Heart right ventricle (tissue), 16 donors: ENCODE results near the gene RIPOR2. TPM values are rescaled to one million over a fixed set of nuclear protein-coding genes. Genes with fewer than 3 reads are reported as not detected.

Experiments
- ATAC-seq, 8 donors: fragments of 200-7000 bp; cut with Tn5 transposase; one replicate each; pipeline ENCODE4 v1.9.1; 2020; ENCODE audit warnings: mild to moderate bottlenecking in 8 of 8, moderate library complexity in 8 of 8, moderate number of reproducible peaks in 1 of 8
- DNase-seq, 2 donors: peaks; one replicate each; pipeline ENCODE4 v3.0.0-alpha.2; 2020
- H3K27ac ChIP-seq, 10 donors: fragments of 200-600 bp; sonication (generic) in 2 of 10; one replicate each; pipeline versions ENCODE4 v1.5.0 to v1.8.0; 2020 to 2022; ENCODE audit warnings: mild to moderate bottlenecking in 3 of 10
- H3K27me3 ChIP-seq, 7 donors: fragments of 200-600 bp; one replicate each; pipeline ENCODE4 v1.8.0; 2021 to 2022; ENCODE audit warnings: mild to moderate bottlenecking in 2 of 7
- H3K36me3 ChIP-seq, 9 donors: fragments of 200-600 bp; sonication (generic) in 1 of 9; one replicate each; pipeline versions ENCODE4 v1.5.0 to v1.8.0; 2020 to 2022; ENCODE audit warnings: mild to moderate bottlenecking in 2 of 9
- H3K4me1 ChIP-seq, 9 donors: fragments of 200-600 bp; sonication (generic) in 1 of 9; one replicate each; pipeline versions ENCODE4 v1.5.0 to v1.8.0; 2020 to 2022; ENCODE audit warnings: mild to moderate bottlenecking in 4 of 9
- H3K4me3 ChIP-seq, 10 donors: fragments of 200-600 bp; sonication (generic) in 2 of 10; one replicate each; pipeline versions ENCODE4 v1.5.0 to v1.8.0; 2020 to 2022; ENCODE audit warnings: mild to moderate bottlenecking in 7 of 10, moderate library complexity in 2 of 10
- H3K9me3 ChIP-seq, 11 donors: fragments of 200-600 bp in 10 of 11; sonication (generic) in 2 of 11; one replicate each; pipeline versions ENCODE4 v1.5.0 to v1.8.0; 2013 to 2022; ENCODE audit warnings: mild to moderate bottlenecking in 2 of 11, control low read depth in 1 of 11, moderate library complexity in 1 of 11
- WGBS, 2 donors: extraction: QIAGEN DNeasy Blood & Tissue Kit; methylation state at CpG; one replicate each; pipeline ENCODE4 v1.1.7; 2013; ENCODE audit warnings: inconsistent platforms in 1 of 2; 5-methylcytosine and 5-hydroxymethylcytosine counted together
- intact Hi-C, 10 donors: fragments of 100-400 bp; cut with DNase I; formaldehyde crosslinking; loops; one replicate each; pipeline versions ENCODE4 v1.11.1 to v1.14.2; 2022
- polyA plus RNA-seq, 2 donors: library from polyadenylated mRNA; stranded (reverse); fragments of 200-250 nt; gene quantifications; one replicate each; pipeline ENCODE4 v1.2.3, GENCODE V29; 2013
- total RNA-seq, 10 donors: library from RNA; stranded (reverse); fragmentation: NEBNext Ultra II Directional in 3 of 10; extraction: Animal tissue kit (Norgen Biotek cat#: 25700) in 3 of 10; gene quantifications; one replicate each; pipeline versions ENCODE4 v1.2.1 to v1.2.4, GENCODE V29; 2021 to 2023
- TF ChIP-seq, protein P1 (sequence below), 9 donors: fragments of 200-600 bp; sonication (generic) in 2 of 9; IDR thresholded peaks; one replicate each; pipeline versions ENCODE4 v1.5.0 to v1.8.0; 2021 to 2022; ENCODE audit warnings: antibody characterized with exemption in 9 of 9, mild to moderate bottlenecking in 5 of 9, moderate library complexity in 1 of 9
- donor health status: Arrhythmogenic right ventricular cardiomyopathy.
- donor health status: ischemic (EF 13 %, LVEDD 7.1; RV severe dilation, severe dysfunction).
- donor health status: healthy with polysubstance abuse.
- donor health status: DM: no; HTN: yes; CAD: no.
- donor health status: DM: no; HTN: no; CAD: no.
- donor health status: ischemic (EF 25% LVEDD 6.9; RV normal size, moderate dysfunction).
- donor health status: ischemic (EF 25% LVEDD 5.7; RV mildly dilated, moderate dysfunction).
- donor health status: healthy.
- donor health status: DM: yes; HTN: yes; CAD: no.
- donor health status: Ischemic cardiomyopathy.
- donor health status: ischemic (EF 35%, LVEDD 5.7; RV mildly dilated, moderate dysfunction).
- donor health status: nonischemic (EF 11% LVEDD 7.7; RV severe dilation, severe dysfunction).
- donor health status: DM: yes; HTN: yes; CAD: no.
- donor health status: PGD.
- donor health status: ischemic (EF 29% LVEDD 5.4; RV normal size, mild dysfunction).
- donor health status: nonischemic (EF 23%, LVEDD 6.1; RV moderate dilation, normal function).

The RIPOR2 gene
- total and polyA plus RNA-seq, 12 donors: 1.2 to 14.5 (median 3.6) TPM

GRCh38 chr6:24840187-24840586, 95.6 kb downstream of the RIPOR2 start:
- intact Hi-C loops: loop anchor here in 1 of 10 donors (5.0 kb wide), 1 partner anchor 232 kb away; no protein-coding TSS in a partner anchor

DNA sequence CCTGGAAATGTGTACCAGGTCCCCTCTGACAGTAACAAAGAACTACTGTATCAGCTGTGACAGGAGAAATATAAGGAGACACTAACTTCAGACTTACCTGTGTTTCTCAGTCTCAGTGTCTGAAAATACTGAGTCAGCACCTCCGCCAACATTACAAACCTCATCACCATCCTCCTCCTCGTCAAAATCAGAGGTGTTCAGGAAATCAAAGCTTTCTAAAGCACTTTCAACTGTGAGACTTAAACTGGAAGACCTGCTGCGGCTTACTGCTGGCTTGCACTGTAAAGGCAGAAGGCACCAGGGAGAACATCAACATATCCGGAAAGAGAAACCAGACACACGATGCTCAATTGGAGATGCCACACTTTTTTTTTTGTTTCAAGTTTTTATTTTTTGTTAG, 96.8 kb downstream of the RIPOR2 start:
- no peak overlapping the region for H3K27ac ChIP-seq
- WGBS, 2 donors: 87 to 92% methylated on average over 5 of the region's 5 CpGs
- no peak for DNase-seq
- H3K27me3 ChIP-seq: no peaks in the 10 kb centered on the region
- no peak for ATAC-seq
- intact Hi-C loops: no loop called here
- peaks cover 0 to 70% (median 0%) of the 10 kb centered on the region in 9 donors for H3K36me3 ChIP-seq
- H3K9me3 ChIP-seq: no peaks in the 10 kb centered on the region
- no peak overlapping the region for H3K4me3 ChIP-seq
- H3K4me1 ChIP-seq: peaks cover 0 to 31% (median 15%) of the 10 kb centered on the region in 9 donors
- TF ChIP-seq, protein P1, sequence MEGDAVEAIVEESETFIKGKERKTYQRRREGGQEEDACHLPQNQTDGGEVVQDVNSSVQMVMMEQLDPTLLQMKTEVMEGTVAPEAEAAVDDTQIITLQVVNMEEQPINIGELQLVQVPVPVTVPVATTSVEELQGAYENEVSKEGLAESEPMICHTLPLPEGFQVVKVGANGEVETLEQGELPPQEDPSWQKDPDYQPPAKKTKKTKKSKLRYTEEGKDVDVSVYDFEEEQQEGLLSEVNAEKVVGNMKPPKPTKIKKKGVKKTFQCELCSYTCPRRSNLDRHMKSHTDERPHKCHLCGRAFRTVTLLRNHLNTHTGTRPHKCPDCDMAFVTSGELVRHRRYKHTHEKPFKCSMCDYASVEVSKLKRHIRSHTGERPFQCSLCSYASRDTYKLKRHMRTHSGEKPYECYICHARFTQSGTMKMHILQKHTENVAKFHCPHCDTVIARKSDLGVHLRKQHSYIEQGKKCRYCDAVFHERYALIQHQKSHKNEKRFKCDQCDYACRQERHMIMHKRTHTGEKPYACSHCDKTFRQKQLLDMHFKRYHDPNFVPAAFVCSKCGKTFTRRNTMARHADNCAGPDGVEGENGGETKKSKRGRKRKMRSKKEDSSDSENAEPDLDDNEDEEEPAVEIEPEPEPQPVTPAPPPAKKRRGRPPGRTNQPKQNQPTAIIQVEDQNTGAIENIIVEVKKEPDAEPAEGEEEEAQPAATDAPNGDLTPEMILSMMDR (IDR thresholded peaks at IDR 0.05): no peak

More at GRCh38 chr6:24840187-24840586, 95.6 kb downstream of the RIPOR2 start:
- Histone ChIP-seq H3K27me3 (no peaks in the 10 kb centered on the region), H3K4me1 (peaks cover 0 to 30% (median 17%) of the 10 kb centered on the region in 9 donors), H3K27ac (no peak overlapping the region), H3K36me3 (peaks cover 0 to 70% (median 0%) of the 10 kb centered on the region in 9 donors), H3K9me3 (no peaks in the 10 kb centered on the region), H3K4me3 (no peak overlapping the region)
- ATAC-seq (no peak), DNase-seq (no peak)
- 86 to 90% methylated on average over 2 of the region's 2 CpGs for WGBS, 2 donors
- TF ChIP-seq, protein P1 (IDR thresholded peaks at IDR 0.05): no peak

DNA sequence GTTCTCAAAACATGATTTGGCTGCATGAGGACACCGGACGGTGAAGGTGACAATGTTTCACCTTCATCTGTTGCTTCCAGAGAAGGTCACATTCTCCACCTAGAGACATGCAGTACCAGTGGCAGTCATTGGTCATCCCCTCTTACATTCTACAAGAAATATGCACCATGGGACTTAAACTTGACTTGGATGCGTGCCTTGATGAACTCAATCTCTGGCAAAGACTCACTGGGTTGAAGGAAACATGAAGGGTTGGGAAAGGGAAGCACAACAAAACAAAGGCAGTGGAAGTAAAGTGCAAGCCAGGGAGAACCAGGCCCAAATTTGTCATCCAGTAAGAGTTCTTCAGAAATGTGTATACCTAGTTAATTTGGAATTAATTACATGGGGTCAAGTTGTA, 97.7 kb downstream of the RIPOR2 start:
- Histone ChIP-seq H3K4me1 (peaks cover 0 to 28% (median 13%) of the 10 kb centered on the region in 9 donors), H3K4me3 (no peak overlapping the region), H3K9me3 (no peaks in the 10 kb centered on the region), H3K36me3 (peaks cover 0 to 72% (median 0%) of the 10 kb centered on the region in 9 donors), H3K27me3 (no peaks in the 10 kb centered on the region), H3K27ac (no peak overlapping the region)
- 77 to 82% methylated on average over 3 of the region's 3 CpGs for WGBS, 2 donors
- DNase-seq (no peak), ATAC-seq (peak in 3 of 8 donors; percentile 28 to 73 (median 53))
- intact Hi-C loops: no loop called here
- TF ChIP-seq, protein P1 (IDR thresholded peaks at IDR 0.05): no peak

GRCh38 chr6:24836109-24836508, 99.7 kb downstream of the RIPOR2 start:
- 21 to 60% methylated on average over 2 of the region's 2 CpGs for WGBS, 2 donors
- ATAC-seq (peak in 3 of 8 donors; percentile 16 to 79 (median 30)), DNase-seq (no peak)
- intact Hi-C loops: no loop called here
- H3K27ac ChIP-seq: peak overlapping the region in 2 of 10 donors; percentile 46 to 47
- no peak overlapping the region for H3K4me3 ChIP-seq
- no peaks in the 10 kb centered on the region for H3K27me3 ChIP-seq
- H3K9me3 ChIP-seq: no peaks in the 10 kb centered on the region
- H3K4me1 ChIP-seq: peaks cover 0 to 28% (median 13%) of the 10 kb centered on the region in 9 donors
- peaks cover 0 to 73% (median 0%) of the 10 kb centered on the region in 9 donors for H3K36me3 ChIP-seq
- TF ChIP-seq, protein P1 (IDR thresholded peaks at IDR 0.05): no peak
